SU-DHL-6 (cell line): Measurements from ENCODE around the gene PCYT2.
A peak's percentile ranks its signal among the peaks of the same experiment; 100 is the strongest.

Source experiments
- H2AFZ ChIP-seq: fragments of 200-600 bp; sonication (generic); 2 replicates; pipeline ENCODE4 v1.6.1; 2014; ENCODE audit warnings: low read depth, mild to moderate bottlenecking, moderate library complexity, mixed read lengths, antibody characterized with exemption, low read length; ENCODE audit not compliant: severe bottlenecking
- H3F3A ChIP-seq: fragments of 200-600 bp; shearing (Covaris generic); 2 replicates; pipeline ENCODE4 v1.6.0; 2016; ENCODE audit warnings: antibody characterized with exemption, mild to moderate bottlenecking; ENCODE audit not compliant: insufficient read depth
- H3K27ac ChIP-seq: fragments of 200-600 bp; sonication (generic); 2 replicates; pipeline ENCODE4 v1.5.1; 2016; ENCODE audit warnings: low read depth, mild to moderate bottlenecking, low read length, moderate library complexity, mixed read lengths
- H3K27me3 ChIP-seq: fragments of 200-600 bp; sonication (generic), shearing (Covaris generic); 2 replicates; pipeline ENCODE4 v1.6.0; 2014; ENCODE audit warnings: mild to moderate bottlenecking, low read length
- H3K36me3 ChIP-seq: fragments of 200-600 bp; sonication (generic); 2 replicates; pipeline ENCODE4 v1.6.1; 2014; ENCODE audit warnings: mild to moderate bottlenecking, low read length, mixed read lengths
- H3K4me2 ChIP-seq: fragments of 300-600, 200-600 bp; shearing (Covaris generic), sonication (generic); 2 replicates; pipeline ENCODE4 v1.6.0; 2014; ENCODE audit warnings: low read length, low read depth, mild to moderate bottlenecking; ENCODE audit not compliant: poor library complexity, severe bottlenecking
- H3K4me3 ChIP-seq: fragments of 200-600 bp; sonication (generic); 2 replicates; pipeline ENCODE4 v1.5.1; 2014; ENCODE audit warnings: antibody characterized with exemption, low read length, mild to moderate bottlenecking, mixed read lengths; ENCODE audit not compliant: insufficient read depth, poor library complexity, severe bottlenecking
- H3K79me2 ChIP-seq: fragments of 200-600 bp; sonication (generic); 2 replicates; pipeline ENCODE4 v1.6.1; 2014; ENCODE audit warnings: mild to moderate bottlenecking, low read length, moderate library complexity; ENCODE audit not compliant: insufficient read depth
- H3K9ac ChIP-seq: fragments of 200-600 bp; sonication (generic); 2 replicates; pipeline ENCODE4 v1.7.0; 2014; ENCODE audit warnings: mild to moderate bottlenecking, low read length
- H3K9me2 ChIP-seq: fragments of 200-600 bp; sonication (generic); replicated peaks from 2 replicates; pipeline ENCODE4 v1.6.1; 2014; ENCODE audit warnings: low read length; ENCODE audit not compliant: insufficient read depth
- H3K9me3 ChIP-seq: fragments of 200-600 bp; sonication (generic); 2 replicates; pipeline ENCODE4 v1.6.1; 2014; ENCODE audit warnings: low read length, mixed read lengths; ENCODE audit not compliant: insufficient read depth
- H4K20me1 ChIP-seq: fragments of 200-600 bp; sonication (generic); 2 replicates; pipeline ENCODE4 v1.6.1; 2014; ENCODE audit warnings: low read depth, mild to moderate bottlenecking, antibody characterized with exemption, low read length, moderate library complexity, mixed read lengths
- EZH2phosphoT487 ChIP-seq: fragments of 200-600 bp; sonication (generic), shearing (Covaris generic); conservative IDR thresholded peaks from 2 replicates; pipeline ENCODE4 v1.6.1; 2018; ENCODE audit warnings: mild to moderate bottlenecking, antibody characterized with exemption, low read length, moderate library complexity, mixed read lengths
- TF ChIP-seq, protein P1 (sequence below): fragments of 200-600 bp; sonication (generic); IDR thresholded peaks from one replicate; pipeline ENCODE4 v1.5.1; 2017; ENCODE audit warnings: antibody characterized with exemption, mild to moderate bottlenecking, low read length, moderate library complexity; ENCODE audit not compliant: insufficient read depth, poor library complexity, severe bottlenecking

Gene PCYT2

DNA sequence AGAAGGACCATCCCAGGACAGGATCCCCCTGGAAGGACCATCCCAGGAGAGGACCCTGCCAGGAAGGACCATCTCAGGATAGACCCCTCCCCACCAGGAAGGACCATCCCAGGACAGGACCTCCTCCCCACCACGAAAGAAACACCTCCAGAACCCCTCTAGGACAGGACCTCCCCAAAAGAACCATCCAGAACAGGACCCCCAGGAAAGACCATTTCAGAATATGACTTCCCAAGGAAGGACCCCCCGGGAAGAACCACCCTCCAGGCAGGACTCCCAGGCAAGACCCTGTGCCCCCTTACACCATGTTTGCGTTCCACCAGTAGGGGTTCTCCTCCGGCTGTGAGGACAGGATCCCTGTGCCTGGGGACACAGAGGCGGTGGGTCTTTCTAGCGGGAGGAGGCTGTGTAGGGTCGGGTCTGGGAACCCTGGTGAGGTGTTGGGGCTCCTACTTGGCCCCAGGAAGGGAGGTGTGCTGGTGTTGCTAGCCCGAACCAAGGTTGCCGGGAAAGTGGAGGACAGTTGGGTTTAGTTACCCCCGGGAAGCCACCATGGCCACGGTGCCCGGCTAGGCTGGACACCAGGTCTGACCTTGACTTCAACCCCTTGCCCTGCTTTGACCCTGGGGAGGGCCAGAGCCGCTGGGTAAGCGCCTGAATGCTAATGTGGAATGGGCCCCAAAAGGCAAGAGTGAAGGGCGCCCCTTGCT, 47.6 kb upstream of the PCYT2 start:
- H3K9ac ChIP-seq = peak overlapping the region; percentile 96
- peak overlapping the region; percentile 81 for H2AFZ ChIP-seq
- H3K4me3 ChIP-seq = peak overlapping the region; percentile 85

DNA sequence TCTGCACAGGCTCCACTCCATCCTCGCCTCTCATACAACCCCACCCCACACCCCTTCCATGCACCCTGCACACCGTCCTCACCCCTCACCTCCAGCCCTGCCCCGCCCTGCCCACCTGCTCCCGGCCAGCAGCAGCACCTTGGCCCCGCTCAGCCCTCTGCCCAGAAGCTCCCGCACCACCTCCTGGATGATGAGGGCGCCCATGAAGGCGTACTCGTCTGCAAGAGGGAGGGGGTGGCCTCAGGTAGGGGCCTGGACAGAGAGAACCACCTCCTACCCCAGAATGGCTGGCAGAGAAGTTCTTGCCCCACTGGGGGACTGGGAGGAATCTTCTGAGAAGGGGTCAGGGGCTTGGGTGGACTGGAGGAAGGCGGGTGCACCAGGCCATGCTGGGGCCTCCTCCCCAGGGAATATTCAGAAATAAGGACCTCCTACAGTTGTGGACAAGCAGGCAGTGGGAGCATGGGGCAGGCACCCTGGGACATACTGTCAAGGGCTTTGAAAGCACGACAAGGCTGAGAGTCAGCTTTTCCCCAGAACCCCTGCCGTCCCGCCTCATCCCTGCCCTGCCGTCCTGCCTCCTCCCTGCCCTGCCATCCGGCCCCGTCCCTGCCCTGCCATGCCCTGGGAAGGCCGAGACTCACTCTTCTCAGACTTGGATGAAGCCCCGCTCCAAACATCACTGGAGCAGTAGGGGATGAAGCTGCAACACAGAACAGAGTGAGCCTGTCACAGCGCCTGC, 46.7 kb upstream of the PCYT2 start:
- Histone ChIP-seq H3K27ac (peak overlapping the region; percentile 83), H3K36me3 (no peaks in the 10 kb centered on the region), H4K20me1 (no peaks in the 10 kb centered on the region), H3K27me3 (no peaks in the 10 kb centered on the region), H3K9ac (peak overlapping the region; percentile 96), H2AFZ (no peak overlapping the region), H3F3A (peaks cover 1% of the 10 kb centered on the region; the same call in 1 of the 2 replicates), H3K4me2 (peak overlapping the region; percentile 94), H3K79me2 (peaks cover 31% of the 10 kb centered on the region), H3K9me2 (no peaks in the 10 kb centered on the region), H3K4me3 (peak overlapping the region; percentile 85), H3K9me3 (no peaks in the 10 kb centered on the region)
- no peak for TF ChIP-seq EZH2phosphoT487
- TF ChIP-seq, protein P1, sequence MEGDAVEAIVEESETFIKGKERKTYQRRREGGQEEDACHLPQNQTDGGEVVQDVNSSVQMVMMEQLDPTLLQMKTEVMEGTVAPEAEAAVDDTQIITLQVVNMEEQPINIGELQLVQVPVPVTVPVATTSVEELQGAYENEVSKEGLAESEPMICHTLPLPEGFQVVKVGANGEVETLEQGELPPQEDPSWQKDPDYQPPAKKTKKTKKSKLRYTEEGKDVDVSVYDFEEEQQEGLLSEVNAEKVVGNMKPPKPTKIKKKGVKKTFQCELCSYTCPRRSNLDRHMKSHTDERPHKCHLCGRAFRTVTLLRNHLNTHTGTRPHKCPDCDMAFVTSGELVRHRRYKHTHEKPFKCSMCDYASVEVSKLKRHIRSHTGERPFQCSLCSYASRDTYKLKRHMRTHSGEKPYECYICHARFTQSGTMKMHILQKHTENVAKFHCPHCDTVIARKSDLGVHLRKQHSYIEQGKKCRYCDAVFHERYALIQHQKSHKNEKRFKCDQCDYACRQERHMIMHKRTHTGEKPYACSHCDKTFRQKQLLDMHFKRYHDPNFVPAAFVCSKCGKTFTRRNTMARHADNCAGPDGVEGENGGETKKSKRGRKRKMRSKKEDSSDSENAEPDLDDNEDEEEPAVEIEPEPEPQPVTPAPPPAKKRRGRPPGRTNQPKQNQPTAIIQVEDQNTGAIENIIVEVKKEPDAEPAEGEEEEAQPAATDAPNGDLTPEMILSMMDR = no peak

More for the DNA sequence above, 47.6 kb upstream of the PCYT2 start:
- H3K27ac ChIP-seq = peak overlapping the region; percentile 83
- H3K79me2 ChIP-seq = peaks cover 31% of the 10 kb centered on the region
- TF ChIP-seq, protein P1 = peak; percentile 22
- TF ChIP-seq EZH2phosphoT487 = no peak
- H3K9me2 ChIP-seq = no peaks in the 10 kb centered on the region
- peak overlapping the region; percentile 94 for H3K4me2 ChIP-seq
- H4K20me1 ChIP-seq = no peaks in the 10 kb centered on the region
- H3K27me3 ChIP-seq = no peaks in the 10 kb centered on the region
- H3K36me3 ChIP-seq = no peaks in the 10 kb centered on the region
- H3F3A ChIP-seq = no peaks in the 10 kb centered on the region
- H3K9me3 ChIP-seq = no peaks in the 10 kb centered on the region

GRCh38 chr17:81956607-81957589, 45.7 kb upstream of the PCYT2 start:
- Histone ChIP-seq H3K9me2 (no peaks in the 10 kb centered on the region), H3K9me3 (no peaks in the 10 kb centered on the region), H3F3A (peaks cover 8% of the 10 kb centered on the region), H3K9ac (peak overlapping the region; percentile 96), H3K27ac (peak overlapping the region; percentile 83), H3K36me3 (no peaks in the 10 kb centered on the region), H3K79me2 (peaks cover 31% of the 10 kb centered on the region), H3K4me3 (peak overlapping the region; percentile 85), H3K4me2 (peak overlapping the region; percentile 94), H4K20me1 (no peaks in the 10 kb centered on the region), H3K27me3 (no peaks in the 10 kb centered on the region), H2AFZ (no peak overlapping the region)
- TF ChIP-seq, protein P1 = no peak
- TF ChIP-seq EZH2phosphoT487 = no peak
